GM12874 (cell line): ENCODE results near the gene IL4R.

Experiments used
- CTCF ChIP-seq: IDR thresholded peaks from 2 replicates; pipeline ENCODE4 v1.5.1; 2011; ENCODE audit warnings: low read depth, mild to moderate bottlenecking, control low read depth, low read length, moderate library complexity; ENCODE audit not compliant: insufficient read depth

The IL4R gene

GRCh38 chr16:27340654-27341053, 26.9 kb downstream of the IL4R start:
- TF ChIP-seq CTCF, result no peak

- no peak for TF ChIP-seq CTCF
These were observed 27.8 kb downstream of the IL4R start for GRCh38 chr16:27341549-27341948.

GRCh38 chr16:27341971-27342370, 28.2 kb downstream of the IL4R start:
- no peak for TF ChIP-seq CTCF

GRCh38 chr16:27344721-27345120, 30.9 kb downstream of the IL4R start:
- no peak for TF ChIP-seq CTCF

- no peak for TF ChIP-seq CTCF
These were observed 31.4 kb downstream of the IL4R start for GRCh38 chr16:27345201-27345600.

GRCh38 chr16:27346819-27347218, 33.0 kb downstream of the IL4R start:
- TF ChIP-seq CTCF, result no peak

GRCh38 chr16:27347930-27348685, 34.3 kb downstream of the IL4R start:
- TF ChIP-seq CTCF, result no peak
